ENCODE data around the gene TM9SF2.

TM9SF2 gene

DNA sequence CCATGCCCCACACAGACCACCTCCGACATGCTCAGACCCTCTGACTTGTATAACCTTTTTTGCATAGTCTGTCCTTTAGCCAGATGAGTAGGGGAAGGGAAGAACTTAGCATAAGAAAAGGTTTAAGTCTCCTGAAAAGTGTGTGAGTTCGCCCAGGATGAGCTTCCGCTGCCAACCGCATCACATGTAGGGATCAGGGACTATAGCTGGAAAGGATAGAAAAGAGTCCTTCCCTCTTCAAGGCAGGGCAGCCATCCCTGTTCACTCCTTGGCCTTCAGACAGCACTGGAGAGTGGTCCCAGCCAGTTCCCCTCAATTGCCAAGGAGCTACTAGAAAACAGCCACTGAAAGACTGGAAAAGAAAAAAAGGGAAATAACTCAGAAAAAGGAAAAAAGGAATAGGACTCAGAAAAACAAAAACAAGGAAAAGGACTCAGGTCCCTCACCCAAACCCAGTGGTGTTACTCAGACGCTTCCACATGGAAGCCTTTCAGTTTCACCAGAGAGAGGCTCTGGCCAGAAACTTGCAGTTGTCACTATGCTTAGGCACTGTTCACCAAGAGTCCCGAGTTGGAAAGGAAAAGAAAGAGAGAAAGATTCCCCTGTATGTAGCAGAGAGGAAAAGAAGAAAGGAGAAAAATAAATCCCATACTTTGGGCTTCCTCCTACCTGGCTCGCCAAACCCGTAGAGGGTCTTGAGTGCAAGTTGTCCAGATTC lies 5.6 kb upstream of the TM9SF2 start:
- DNase-seq (ENCODE audit: low read depth, low spot score) = no peak
- in situ Hi-C loops (cut with HindIII; ENCODE audit: low sequenced_read_pairs) = no loop called here
- TF ChIP-seq, protein P1, sequence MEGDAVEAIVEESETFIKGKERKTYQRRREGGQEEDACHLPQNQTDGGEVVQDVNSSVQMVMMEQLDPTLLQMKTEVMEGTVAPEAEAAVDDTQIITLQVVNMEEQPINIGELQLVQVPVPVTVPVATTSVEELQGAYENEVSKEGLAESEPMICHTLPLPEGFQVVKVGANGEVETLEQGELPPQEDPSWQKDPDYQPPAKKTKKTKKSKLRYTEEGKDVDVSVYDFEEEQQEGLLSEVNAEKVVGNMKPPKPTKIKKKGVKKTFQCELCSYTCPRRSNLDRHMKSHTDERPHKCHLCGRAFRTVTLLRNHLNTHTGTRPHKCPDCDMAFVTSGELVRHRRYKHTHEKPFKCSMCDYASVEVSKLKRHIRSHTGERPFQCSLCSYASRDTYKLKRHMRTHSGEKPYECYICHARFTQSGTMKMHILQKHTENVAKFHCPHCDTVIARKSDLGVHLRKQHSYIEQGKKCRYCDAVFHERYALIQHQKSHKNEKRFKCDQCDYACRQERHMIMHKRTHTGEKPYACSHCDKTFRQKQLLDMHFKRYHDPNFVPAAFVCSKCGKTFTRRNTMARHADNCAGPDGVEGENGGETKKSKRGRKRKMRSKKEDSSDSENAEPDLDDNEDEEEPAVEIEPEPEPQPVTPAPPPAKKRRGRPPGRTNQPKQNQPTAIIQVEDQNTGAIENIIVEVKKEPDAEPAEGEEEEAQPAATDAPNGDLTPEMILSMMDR (IDR thresholded peaks at IDR 0.05; ENCODE audit: low read depth, low read length) = no peak
- no peak overlapping the region for H3K4me3 ChIP-seq (ENCODE audit: low read depth, low read length)

DNA sequence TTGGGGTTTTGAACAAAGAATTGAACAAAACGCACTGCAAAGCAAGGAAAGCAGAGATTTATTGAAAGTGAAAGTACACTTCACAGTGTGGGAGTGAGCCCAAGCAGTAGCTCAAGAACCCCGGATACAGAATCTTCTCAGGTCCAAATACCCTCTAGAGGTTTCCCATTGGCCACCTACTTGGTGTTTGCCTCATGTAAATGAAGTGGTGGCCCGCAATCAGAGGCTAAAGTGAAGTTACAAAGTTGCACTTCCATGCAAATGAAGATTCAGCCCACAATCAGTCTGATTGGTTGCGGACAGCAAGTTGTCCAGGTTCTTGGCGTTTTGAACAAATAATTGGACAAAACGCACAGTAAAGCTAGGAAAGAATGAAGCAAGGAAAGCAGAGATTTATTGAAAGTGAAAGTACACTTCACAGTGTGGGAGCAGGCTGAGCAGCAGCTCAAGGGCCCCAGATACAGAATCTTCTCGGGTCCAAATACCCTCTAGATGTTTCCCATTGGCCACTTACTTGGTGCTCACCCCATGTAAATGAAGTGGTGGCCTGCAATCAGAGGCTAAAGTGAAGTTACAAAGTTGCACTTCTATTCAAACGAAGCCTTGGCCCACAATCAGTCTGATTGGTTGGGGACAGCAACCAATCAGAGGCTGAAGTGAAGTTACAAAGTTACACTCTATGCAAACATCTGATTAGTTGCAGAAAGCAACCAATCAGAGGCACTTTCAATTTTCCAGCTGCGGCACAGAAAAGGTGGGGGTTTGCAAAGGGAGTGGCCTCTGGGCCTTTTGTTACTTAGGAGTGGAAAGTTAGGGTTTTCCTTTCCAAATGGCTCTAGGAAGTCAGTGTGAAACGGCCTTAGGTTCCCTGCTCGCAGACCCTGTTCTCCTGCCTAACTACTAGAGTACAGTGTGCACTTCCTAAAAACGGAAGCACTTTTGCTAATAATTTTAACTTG lies 4.8 kb upstream of the TM9SF2 start:
- DNase-seq (ENCODE audit: low read depth, low spot score) = no peak
- H3K4me3 ChIP-seq (ENCODE audit: low read depth, low read length) = no peak overlapping the region
- in situ Hi-C loops (cut with HindIII; ENCODE audit: low sequenced_read_pairs) = no loop called here
- TF ChIP-seq, protein P1 (IDR thresholded peaks at IDR 0.05; ENCODE audit: low read depth, low read length) = no peak

DNA sequence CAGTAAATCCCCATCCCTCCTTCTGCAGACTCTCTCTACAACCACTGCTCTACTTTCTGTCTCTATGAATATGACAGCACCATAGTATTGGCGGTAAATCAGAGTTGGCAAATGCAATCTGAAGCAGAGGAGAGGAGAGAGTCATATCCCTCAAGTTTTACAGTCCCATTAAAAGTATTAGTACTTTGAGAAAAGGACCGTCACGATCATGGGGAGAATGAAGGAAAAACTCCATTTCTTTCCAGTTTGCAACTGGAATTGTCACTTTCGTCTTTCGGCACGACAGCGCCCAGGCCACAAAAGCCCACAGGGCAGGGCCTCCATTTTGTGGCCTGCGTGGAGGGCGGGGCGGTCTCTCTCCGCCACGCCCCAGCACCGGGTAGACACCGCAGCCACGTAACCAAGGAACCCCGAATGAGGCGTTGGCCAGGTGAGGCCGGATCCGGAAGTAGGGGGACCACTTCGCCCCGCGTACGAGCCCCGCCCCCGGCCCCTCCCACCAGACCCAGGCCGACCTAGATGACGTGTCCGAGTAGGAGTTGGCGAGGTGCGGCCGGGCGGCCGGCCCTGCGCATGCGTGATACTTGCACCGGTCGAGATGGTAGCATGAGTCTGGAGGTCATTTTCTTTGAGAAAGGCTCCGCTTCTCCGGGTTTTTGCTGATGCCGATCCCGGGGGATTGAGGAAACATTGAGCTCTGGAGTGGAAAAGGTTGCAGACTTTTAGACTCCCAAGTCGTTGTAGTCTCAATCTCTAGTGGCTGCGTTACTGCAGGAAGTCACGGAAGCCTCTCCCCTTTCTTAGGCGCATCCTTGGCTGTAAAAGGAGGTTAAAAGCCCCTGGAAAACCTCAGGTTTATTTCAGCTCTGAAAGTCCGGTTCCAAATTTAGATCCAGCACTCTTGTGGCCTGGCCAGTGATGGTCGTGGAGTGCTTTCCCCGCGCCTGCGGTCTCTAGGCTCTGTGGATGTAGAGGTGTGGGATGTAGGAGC lies 2.8 kb upstream of the TM9SF2 start:
- in situ Hi-C loops (cut with HindIII; ENCODE audit: low sequenced_read_pairs) = no loop called here

DNA sequence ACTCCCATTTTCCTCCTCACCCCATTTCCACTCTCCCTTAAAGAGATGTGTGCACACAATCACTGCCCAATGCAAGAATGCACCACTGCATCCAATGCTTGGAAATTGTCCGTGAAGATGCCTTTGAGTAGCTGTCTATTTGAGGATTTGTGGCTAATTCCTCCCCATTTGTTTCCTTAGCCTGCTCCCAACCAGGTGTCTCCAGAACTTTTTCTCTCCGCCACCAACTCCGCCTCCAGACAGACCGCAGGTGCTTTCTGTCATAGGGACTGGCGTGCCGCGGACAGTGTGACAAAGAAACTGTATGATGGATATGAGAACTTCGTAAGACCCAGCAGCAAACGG lies 461 bp upstream of the TM9SF2 start:
- peak overlapping the region; percentile 97 for H3K4me3 ChIP-seq (ENCODE audit: low read depth, low read length)
- DNase-seq (ENCODE audit: low read depth, low spot score) = no peak
- TF ChIP-seq, protein P1 (IDR thresholded peaks at IDR 0.05; ENCODE audit: low read depth, low read length) = no peak
- in situ Hi-C loops (cut with HindIII; ENCODE audit: low sequenced_read_pairs) = no loop called here

More for the DNA sequence above, 2.8 kb upstream of the TM9SF2 start:
- TF ChIP-seq, protein P1 (IDR thresholded peaks at IDR 0.05; ENCODE audit: low read depth, low read length) = no peak
- peak; percentile 98 for DNase-seq (ENCODE audit: low read depth, low spot score)
- H3K4me3 ChIP-seq (ENCODE audit: low read depth, low read length) = peak overlapping the region; percentile 50

DNA sequence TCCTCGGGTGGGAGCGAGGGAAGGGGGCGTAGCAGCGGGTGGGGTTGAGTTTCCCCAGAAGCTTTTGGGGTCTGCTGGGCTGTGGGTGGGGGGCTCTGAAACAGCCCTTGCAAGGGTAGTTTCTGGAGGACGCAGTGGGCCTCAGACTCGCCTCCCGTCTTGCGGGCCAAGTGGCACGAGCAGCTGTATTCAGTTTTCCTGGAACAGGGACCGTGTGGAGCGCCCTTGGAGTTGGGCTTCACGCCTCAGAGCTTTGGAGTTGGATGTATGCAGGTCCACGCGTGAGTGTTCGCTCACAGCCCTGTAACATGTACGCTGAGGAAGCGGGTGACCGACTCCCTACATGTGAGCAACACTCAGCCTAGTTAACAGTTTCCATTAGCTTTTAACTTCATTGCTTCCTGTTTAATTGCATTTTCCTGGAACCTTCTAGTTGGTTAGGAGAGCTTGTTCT lies 603 bp downstream of the TM9SF2 start:
- in situ Hi-C loops (cut with HindIII; ENCODE audit: low sequenced_read_pairs) = no loop called here
- peak overlapping the region; percentile 97 for H3K4me3 ChIP-seq (ENCODE audit: low read depth, low read length)
- no peak for DNase-seq (ENCODE audit: low read depth, low spot score)
- TF ChIP-seq, protein P1 (IDR thresholded peaks at IDR 0.05; ENCODE audit: low read depth, low read length) = no peak

DNA sequence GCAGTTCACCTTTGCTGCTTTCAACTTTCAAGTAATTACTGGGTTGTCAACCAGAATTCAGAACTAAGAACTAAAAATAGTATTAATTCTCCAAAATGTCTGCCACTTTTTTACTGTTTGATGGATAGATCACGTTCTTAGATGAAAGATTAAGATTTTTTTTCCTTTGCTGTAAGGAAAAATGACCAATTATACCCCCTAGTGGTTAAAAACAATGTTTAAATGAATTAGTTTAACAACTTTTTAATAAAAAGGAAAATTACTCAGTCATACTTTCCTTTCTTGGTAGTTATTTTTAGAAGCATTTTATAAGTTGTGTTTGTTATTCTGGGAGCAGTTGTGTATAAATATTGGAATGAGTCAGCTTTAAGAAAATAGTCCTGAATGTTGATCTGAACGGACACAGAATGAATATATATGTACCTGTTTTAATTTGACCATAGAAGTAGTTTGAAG lies 4.6 kb downstream of the TM9SF2 start:
- no peak overlapping the region for H3K4me3 ChIP-seq (ENCODE audit: low read depth, low read length)
- in situ Hi-C loops (cut with HindIII; ENCODE audit: low sequenced_read_pairs) = no loop called here
- DNase-seq (ENCODE audit: low read depth, low spot score) = peak; percentile 20
- TF ChIP-seq, protein P1 (IDR thresholded peaks at IDR 0.05; ENCODE audit: low read depth, low read length) = peak; percentile 24
